SKM-1 (cell line): ENCODE measurements around the gene ELOVL2.
A peak's percentile ranks its signal among the peaks of the same experiment; 100 is the strongest.
"Not testable (repeated sequence)": the region's sequence is repeated elsewhere in the genome, so short reads cannot be mapped to it uniquely, and the experiment has no call there.

Source experiments
- DNase-seq: peaks from one replicate; lab custom pipeline; 2025; ENCODE audit not compliant: unreplicated experiment; lab: John Stamatoyannopoulos, UW

ELOVL2 gene

DNA sequence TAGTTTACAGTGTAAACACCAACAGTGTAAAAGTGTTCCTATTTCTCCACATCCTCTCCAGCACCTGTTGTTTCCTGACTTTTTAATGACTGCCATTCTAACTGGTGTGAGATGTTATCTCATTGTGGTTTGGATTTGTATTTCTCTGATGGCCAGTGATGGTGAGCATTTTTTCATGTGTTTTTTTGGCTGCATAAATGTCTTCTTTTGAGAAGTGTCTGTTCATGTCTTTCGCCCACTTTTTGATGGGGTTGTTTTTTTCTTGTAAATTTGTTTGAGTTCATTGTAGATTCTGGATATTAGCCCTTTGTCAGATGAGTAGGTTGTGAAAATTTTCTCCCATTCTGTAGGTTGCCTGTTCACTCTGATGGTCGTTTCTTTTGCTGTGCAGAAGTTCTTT, 59.1 kb downstream of the ELOVL2 start:
- DNase-seq = not testable (repeated sequence)

DNA sequence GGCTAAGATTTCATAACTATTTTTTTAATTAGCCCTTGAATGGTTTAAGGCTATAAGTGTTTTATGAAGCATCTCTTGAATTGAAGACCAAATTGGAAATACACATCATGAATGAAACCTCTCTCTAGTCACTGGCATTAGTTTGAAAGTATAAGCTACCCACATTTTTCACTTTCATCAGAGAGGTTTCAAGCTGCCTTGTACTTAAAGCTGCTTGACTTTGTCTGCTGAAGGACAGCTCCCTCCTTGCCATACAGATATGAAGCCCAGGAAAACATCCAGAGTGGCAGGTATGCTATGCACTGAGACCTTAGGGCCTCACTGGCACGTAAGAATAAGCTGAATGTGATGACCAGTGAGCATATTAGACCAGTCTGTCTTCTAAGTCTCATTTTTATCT, 62.7 kb downstream of the ELOVL2 start:
- no peak for DNase-seq

DNA sequence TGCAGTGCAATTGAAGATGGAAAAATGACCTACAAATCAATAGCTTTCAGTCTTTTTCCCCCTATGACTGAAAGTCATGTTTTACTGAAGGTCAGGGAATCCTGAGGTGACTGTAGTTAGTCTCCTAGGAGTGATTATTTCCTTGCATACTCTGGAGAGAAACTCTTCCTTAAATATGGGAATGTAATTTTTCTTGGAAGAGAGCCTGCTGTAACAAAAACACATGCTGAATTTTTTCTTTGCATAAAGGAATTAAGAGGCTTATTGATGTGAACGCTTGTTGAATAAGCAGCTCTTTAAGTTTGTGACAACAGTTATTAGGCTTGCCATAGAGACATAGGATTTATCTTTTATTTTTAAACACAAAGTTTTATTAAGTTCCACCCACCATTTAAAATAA, 64.5 kb downstream of the ELOVL2 start:
- no peak for DNase-seq

DNA sequence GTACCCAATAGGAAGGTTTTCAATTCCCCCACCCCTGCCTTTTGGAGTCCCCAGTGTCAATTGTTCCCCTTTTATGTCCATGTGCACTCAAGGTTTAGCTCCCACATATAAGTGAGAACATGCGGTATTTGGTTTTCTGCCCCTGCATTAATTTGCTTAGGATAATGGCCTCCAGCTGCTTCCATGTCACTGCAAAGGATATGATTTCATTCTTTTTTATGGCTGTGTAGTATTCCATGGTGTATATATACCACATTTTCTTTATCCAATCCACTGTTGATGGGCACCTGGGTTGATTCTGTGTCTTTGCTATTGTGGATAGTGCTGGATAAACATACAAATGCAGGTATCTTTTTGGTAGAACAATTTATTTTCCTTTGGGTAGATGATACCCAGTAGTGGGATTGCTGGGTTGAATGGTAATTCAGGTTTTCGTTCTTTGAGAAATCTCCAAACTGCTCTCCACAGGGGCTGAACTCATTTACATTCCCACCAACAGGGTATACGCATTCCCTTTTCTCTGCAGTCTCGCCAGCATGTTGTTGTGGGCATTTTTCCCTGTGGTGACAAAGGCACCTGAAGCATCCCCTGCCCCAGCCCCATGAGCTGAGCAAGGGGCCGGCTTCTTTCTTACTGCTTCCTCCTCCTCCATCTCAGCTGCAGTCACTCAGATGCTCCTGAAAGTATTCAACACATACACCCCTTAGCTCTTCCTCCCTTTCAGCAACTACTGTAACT, 66.7 kb downstream of the ELOVL2 start:
- no peak for DNase-seq

DNA sequence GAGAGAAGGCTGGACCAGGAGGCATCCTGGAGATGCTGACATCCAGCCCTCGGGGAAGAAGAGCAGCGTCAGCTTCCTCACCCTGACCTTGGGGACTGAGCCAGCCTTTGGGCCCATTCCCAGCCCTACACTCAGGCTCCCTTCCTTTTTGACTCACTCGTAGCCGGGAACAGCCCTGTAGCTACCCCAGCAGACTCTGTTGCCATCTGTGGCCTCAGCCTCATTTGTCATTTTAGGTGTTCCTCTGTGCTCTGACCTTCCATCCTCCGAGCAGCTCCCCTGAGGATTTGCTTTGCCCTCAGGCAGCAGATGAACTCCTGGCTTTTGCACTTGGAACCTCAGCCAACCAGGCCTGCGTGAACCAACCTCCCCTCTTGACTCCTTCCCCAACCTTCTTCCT, 67.5 kb downstream of the ELOVL2 start:
- no peak for DNase-seq

DNA sequence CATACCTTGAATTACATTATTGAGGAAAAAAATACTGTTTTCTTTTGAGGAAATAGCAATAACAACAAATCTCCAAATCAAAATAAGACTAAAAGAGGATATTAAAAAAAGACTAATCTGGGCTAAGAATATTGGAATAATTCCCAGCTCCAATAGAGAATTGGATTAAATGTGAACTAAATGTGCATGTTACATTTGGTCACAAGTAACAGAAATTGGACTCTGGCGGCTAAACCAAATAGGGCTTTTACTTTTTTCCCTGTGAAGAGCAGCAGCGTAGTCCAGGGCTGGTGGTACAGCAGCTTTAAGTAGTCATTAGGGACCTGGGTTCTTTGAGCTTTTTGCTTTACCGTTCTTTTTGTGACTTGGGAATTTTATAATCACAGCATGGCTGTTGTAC, 71.9 kb downstream of the ELOVL2 start:
- DNase-seq = no peak

DNA sequence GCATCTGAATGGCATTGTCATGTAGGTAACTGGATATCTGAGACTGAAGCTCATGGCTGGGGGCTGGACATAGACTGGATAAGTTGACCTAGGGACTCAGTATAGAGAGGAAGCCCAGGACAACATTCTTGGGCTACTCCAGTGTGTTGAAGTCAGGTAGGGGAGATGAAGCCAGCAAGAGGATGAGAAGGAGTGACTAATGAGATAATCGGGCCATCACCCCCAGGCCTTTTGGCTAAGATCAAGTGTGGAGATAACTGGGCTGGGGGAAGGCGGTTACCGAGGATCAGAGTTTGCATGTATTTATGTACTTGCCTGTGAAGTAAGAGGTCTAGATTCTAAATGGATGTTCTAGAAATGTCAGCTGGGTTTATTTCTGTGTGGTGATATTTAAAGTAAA, 73.4 kb downstream of the ELOVL2 start:
- no peak for DNase-seq

DNA sequence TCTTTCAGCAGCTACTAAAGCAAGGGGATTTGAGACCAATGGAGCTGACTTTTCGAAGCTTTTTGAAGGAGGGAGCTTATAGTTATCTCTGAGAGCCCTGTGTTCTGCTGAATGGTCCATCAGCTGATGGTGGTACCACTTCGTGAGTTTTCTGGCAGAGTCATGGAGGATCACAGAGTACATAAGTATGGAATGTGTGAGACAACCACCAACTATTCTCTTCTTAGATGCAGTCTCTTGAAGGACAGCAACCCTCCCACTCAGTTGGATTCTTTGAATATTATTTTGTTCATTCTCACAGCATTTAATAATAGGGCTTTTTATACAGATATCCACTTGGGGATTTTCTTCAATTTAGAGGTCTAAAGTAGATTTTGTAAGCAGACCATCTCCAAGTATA, 75.3 kb downstream of the ELOVL2 start:
- no peak for DNase-seq

DNA sequence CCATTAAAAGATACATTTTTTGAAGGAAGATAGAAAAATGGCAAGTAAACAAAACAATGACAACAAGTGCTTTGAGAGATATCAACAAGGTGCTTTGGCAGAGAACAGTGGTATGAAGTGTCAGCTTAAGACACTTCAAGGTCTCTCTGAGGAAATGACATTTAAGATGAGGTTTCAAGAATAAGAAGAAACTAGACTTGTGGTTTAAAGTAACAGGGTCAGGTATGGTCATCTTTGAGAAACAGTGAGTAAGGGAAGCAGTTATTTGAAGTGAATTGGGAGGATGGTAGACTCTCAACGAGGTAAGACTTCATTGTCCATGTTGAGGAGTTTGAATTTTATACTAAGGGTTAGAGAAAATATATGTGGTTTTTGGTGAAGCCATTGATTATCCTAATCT, 79.4 kb downstream of the ELOVL2 start:
- no peak for DNase-seq

DNA sequence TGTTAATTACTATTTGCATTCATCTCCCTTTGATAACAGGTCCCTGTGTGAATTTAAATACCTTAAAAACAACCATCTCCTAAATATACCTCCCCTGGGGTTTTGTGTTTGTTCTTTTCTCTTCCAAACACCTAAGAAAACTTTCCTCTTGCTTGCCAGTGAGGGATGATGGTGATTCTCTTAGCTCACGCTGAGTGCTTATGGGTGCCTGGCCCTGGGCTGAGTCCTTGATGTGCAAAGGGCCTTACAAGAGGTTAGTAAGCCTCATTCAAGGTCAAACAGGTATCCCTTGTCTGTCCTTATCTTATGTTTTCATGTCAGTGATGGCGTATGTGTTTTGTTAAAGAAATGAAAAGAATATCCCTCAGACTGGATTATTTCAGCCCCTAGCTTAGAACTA, 81.0 kb downstream of the ELOVL2 start:
- no peak for DNase-seq

DNA sequence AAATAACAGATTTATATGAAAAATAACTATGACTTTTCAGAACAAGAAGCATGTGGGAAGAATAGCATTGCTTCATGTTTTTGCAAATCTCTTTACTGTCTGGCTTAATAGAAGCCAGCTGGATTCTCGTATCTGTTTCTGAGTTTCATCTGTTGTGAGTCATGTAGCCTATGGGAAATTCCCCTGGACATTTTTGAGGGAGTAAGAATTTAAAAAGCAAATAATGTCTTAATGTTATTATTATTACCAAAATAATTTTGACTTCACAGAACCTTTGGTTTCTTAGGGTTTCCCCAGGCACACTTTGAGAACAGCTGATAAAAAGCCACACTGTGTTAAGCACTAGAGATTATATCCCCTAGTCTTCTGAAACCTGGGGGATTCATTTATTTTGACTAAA, 81.4 kb downstream of the ELOVL2 start:
- no peak for DNase-seq

DNA sequence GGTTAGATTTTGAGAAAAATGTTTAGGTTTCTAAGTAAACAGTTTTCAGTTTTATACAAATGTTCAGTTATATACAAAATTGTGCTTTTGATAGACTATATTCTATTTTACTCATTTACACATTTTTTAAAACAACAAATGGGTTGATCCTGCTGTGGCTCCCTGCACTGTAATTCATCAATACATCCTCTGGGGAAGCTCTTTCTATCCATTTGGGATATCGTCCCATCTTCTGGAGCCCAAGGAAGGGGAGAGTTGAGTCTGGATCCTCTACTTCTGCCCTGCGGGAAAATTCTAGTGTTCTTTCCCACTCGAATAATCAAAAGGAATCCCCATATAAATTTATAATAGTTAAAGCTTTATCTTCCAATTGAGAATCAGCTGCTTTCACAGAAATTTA, 82.3 kb downstream of the ELOVL2 start:
- DNase-seq = no peak

DNA sequence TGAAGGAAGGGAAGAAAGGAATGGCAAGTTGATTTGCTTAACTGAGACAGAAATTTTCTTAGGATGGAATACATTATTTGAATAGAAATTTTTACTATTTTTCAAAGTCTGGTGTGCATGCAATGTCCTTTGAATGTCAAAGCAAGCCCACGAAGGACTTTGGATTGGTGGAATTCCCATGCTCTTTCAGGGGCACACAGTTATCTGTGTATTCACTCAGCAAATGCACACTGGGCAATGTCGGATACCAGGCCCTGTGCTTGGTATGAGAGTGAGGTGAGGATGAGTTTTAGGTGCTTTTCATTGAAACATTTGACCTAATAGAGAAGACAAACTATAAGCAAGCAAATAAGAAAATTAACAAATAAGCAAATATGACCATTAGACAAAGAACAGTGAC, 83.9 kb downstream of the ELOVL2 start:
- no peak for DNase-seq

DNA sequence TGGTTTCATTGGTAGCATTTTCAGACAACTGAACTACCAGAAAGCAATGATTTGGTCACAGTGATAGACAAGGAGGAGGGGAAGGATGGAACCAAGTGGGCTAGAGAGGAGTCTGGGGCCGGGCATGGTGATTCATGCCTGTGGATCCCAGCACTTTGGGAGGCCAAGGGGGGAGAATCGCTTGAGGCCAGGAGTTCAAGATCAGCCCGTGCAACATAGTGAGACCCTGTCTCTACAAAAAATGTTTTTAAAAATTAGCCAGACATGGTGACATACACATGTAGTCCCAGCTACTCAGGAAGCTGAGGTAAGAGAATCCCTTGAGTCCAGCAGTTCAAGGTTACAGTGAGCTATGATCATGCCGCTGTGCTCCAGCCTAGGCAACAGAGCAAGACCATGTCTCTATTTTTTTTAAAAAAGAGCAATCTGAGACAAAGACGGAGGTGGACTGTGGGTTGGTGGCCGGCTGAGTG, 86.7 kb downstream of the ELOVL2 start:
- DNase-seq = no peak

DNA sequence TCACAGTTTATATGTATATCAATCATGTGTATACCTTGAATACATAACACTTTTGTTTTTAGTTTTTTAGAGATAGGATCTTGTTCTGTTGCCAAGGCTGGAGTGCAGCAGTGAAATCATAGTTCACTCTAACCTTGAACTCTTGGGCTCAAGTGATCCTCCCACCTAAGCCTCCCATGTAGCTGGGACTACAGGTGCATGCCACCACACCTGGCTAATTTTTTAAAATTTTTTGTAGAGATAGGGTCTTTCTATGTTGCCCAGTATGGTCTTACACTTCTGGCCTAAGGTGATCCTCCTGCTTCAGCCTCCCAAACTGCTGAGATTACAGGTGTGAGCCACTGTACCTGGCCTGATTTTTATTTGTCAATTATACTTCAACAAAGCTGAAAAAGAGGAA, 87.3 kb downstream of the ELOVL2 start:
- no peak for DNase-seq

DNA sequence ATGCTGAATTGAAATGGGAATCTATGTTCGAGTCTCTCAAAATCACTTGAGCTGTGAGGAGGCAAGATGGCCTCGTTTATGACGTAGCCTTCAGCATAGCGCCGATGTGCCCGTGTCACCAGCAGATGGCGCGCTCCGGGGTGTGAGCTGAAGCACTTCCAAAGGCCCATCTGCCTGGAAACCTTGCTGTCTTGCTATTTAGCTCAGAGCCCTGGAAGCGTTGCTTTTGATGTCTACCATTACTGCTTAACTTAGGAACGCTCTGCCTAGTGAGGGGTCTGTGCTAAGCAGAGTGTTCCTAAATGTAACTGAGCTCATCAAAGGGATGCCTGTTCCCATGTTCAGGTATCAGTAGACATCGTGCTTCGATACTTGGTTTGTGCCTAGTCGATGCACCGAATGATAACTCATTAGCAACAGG, 89.5 kb downstream of the ELOVL2 start:
- peak; percentile 10 for DNase-seq

DNA sequence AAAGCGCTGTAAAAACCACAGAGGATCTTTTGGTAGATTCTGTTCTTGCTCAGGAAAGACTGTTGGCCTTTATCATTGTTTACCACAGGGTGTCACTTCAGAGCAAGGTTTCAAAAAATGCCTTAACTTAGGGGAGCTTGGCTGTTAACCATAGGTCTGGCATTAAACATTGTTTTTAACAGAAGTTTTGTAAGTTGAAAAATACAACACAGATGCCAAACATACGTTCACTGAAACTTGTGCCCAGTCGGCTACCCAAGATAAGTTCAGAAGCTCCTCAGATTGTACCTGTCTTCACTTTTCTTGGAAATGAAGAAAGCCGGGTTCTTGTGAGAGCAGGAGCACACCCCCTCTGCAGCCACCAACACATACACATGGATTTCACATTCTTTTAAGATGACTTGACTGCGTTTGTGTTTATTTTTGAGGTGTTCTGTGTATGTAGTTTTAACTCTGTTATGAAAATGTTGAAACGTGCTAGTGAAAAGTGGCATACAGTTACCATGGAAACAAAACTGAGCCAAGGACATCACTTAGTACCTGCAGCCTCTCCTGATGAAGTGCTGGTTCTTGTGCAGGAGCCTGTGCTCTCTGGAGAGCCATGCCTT, 92.3 kb downstream of the ELOVL2 start:
- no peak for DNase-seq

DNA sequence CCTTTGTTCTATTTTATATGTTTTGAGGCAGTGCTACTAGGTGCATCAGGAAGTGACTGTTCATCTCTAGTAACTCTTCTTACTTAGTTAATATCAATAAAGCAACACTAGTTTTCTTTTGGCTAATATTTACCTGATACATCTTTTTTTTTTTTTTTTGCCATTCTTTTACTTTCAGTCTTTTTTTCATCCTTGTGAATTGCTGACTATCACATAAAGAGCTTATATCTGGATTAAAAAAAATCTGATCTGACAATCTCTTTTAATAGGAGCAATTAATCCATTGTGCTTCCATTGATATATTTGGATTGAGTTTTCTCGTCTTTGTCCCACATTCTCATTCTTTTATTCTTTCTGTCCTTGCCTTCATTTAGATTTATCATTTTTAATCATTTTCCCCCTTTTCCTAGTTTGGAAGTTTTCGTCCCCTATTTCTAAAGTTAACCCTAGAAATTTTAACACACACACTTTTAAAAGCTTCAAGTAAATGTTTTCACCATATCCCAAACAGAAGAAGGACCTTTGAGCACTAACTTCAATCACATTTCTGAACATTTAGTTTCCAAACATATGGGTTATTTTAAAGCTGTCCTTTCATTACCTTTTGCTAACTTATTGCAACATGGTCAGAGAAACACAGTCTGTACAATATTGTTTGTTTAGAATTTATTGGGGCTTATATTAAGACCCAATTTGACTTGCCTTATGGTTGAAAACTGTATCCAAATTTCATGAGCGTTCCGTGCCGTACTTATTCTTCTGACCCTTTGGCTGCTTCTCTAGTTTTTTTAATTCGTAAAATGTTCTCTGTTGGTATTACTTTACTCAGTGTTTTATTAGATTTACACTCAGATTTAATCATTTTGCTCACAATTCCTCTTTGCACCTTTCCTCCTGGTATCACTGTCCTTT, 94.3 kb downstream of the ELOVL2 start:
- DNase-seq = no peak

DNA sequence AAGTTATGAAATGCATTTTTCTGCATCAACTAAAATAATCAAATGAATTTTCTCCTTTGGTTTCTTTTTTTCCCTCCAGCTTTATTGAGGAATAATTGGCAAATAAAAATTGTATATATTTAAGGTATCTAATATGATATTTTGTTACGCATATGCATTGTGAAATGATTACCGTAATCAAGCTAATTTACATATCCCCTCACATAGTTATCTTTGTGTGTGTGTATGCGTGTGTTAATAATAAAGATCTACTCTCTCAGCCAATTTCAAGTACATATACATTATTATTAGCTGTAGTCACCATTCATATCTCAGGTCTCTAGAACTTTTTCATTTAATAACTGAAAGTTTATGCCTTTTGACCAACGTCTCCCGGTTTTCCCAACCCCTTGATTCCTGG, 96.1 kb downstream of the ELOVL2 start:
- no peak for DNase-seq

DNA sequence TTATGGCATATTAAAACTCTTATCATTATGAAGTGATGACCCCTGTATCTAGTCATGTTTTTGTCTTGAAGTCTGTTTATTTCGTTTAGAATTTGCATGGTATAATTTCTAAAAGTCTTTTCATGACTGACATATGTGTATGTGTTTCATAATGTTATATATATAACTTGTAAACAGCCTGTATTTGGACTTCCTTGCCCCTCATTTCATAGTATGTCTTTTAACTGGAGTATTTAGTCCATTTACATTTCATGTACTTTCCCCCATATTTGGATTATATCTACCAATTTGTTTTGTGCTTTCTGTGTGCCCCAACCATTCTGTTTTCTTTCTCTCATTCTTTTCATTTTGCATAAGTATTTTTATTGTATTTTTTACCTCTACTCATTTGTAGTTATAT, 98.3 kb downstream of the ELOVL2 start:
- DNase-seq = no peak

DNA sequence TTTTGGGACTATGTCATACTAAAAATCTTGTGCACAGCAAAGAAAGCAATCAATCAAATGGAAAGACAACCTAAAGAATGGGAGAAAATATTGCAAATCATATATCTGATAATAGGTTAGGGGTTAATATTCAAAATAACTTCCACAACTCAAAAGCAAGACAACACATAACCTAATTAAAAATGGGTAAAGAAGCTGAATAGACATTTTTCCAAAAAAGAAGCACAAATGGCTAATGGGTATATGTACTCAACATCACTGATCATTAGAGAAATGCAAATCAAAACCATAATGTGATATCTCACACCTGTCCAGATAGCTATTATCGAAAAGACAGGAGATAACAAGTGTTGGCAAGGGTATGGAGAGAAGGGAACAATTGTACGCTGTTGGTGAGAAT, 104.3 kb downstream of the ELOVL2 start:
- DNase-seq = no peak

DNA sequence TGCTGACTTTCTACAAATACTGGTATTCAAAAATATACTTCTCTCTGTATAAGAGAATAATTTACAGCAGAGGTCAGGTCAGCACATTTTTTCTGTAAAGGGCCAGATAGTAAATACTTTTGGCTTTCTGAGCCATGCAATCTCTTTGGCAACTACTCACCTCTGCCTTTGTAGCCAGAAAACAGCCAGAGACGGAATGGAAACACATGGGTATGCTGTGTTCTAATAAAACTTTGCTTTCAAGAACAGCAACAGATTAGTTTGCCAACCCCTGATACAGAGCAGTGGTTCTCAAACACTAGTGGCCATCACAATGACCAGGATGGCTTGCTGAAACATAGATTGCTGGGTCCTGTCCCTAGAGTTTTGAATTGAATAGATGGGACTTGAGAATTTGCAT, 111.0 kb downstream of the ELOVL2 start:
- no peak for DNase-seq
